ENCODE measurements around the gene HPCAL1. TPM values are rescaled to one million over a fixed set of nuclear protein-coding genes. Genes with fewer than 3 reads are reported as not detected.

The HPCAL1 gene
- polyA plus RNA-seq, 1 donor from 2014 or later: 63.4 TPM

DNA sequence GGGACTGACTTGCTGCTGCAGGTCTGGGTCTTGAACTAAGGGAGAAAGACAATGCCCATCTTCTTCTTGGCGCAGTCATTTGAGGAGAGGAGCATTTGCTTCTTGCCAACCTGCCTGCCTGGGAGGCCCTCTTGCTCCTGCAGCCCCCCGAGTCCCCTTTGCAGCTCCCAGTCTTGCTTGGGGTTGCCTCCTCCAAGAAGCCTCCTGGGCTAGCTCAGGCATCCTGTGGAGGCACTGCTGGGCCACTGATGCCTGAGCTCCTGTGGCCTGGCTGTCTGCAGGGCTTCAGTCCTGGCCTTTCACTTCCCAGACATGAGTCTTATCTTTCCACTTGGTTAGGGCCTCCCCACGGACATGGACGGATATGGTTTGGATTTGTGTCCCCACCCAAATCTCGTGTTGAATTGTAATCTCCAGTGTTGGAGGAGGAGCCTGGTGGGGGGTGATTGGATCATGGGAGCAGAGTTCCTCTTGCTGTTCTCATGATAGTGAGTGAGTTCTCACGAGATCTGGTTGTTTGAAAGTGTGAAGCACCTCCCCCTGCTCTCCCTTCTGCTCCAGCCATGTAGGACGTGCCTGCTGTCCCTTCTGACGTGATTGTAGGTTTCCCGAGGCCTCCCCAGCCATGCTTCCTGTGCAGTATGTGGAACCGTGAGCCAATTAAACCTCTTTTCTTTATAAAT, 17.3 kb downstream of the HPCAL1 start:
- no peaks in the 10 kb centered on the region for H3K9me2 ChIP-seq (ENCODE audit: insufficient read depth, low read length)
- H3F3A ChIP-seq (ENCODE audit: insufficient read depth, low read length, poor library complexity, severe bottlenecking): no peaks in the 10 kb centered on the region
- H3K79me2 ChIP-seq (replicated peaks; ENCODE audit: insufficient read depth, low read length): no peaks in the 10 kb centered on the region
- no peak overlapping the region for H3K4me3 ChIP-seq (ENCODE audit: low read length)
- no peak overlapping the region for H3K9ac ChIP-seq (ENCODE audit: low read length)
- no peaks in the 10 kb centered on the region for H4K20me1 ChIP-seq (ENCODE audit: insufficient read depth)
- no peaks in the 10 kb centered on the region for H3K36me3 ChIP-seq (ENCODE audit: insufficient read depth, low read length)
- no peak overlapping the region for H3K4me2 ChIP-seq (ENCODE audit: low read length)
- no peak for TF ChIP-seq EP300 (conservative IDR thresholded peaks at IDR 0.05; ENCODE audit: poor library complexity, severe bottlenecking)
- TF ChIP-seq, protein P1, sequence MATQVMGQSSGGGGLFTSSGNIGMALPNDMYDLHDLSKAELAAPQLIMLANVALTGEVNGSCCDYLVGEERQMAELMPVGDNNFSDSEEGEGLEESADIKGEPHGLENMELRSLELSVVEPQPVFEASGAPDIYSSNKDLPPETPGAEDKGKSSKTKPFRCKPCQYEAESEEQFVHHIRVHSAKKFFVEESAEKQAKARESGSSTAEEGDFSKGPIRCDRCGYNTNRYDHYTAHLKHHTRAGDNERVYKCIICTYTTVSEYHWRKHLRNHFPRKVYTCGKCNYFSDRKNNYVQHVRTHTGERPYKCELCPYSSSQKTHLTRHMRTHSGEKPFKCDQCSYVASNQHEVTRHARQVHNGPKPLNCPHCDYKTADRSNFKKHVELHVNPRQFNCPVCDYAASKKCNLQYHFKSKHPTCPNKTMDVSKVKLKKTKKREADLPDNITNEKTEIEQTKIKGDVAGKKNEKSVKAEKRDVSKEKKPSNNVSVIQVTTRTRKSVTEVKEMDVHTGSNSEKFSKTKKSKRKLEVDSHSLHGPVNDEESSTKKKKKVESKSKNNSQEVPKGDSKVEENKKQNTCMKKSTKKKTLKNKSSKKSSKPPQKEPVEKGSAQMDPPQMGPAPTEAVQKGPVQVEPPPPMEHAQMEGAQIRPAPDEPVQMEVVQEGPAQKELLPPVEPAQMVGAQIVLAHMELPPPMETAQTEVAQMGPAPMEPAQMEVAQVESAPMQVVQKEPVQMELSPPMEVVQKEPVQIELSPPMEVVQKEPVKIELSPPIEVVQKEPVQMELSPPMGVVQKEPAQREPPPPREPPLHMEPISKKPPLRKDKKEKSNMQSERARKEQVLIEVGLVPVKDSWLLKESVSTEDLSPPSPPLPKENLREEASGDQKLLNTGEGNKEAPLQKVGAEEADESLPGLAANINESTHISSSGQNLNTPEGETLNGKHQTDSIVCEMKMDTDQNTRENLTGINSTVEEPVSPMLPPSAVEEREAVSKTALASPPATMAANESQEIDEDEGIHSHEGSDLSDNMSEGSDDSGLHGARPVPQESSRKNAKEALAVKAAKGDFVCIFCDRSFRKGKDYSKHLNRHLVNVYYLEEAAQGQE (IDR thresholded peaks at IDR 0.05; ENCODE audit: borderline replicate concordance): no peak
- no peak for TF ChIP-seq RAD21 (conservative IDR thresholded peaks at IDR 0.05)
- no peak for TF ChIP-seq MXI1 (conservative IDR thresholded peaks at IDR 0.05; ENCODE audit: poor library complexity, severe bottlenecking)
- TF ChIP-seq SMC3 (conservative IDR thresholded peaks at IDR 0.05; ENCODE audit: poor library complexity): no peak
- no peak for TF ChIP-seq POLR2AphosphoS5 (IDR thresholded peaks at IDR 0.05)
- TF ChIP-seq TAF1 (IDR thresholded peaks at IDR 0.05; ENCODE audit: low read depth): no peak
- no peak for TF ChIP-seq EZH2 (IDR thresholded peaks at IDR 0.05; ENCODE audit: borderline replicate concordance, insufficient read depth, low read length, poor library complexity, severe bottlenecking)
- TF ChIP-seq, protein P2, sequence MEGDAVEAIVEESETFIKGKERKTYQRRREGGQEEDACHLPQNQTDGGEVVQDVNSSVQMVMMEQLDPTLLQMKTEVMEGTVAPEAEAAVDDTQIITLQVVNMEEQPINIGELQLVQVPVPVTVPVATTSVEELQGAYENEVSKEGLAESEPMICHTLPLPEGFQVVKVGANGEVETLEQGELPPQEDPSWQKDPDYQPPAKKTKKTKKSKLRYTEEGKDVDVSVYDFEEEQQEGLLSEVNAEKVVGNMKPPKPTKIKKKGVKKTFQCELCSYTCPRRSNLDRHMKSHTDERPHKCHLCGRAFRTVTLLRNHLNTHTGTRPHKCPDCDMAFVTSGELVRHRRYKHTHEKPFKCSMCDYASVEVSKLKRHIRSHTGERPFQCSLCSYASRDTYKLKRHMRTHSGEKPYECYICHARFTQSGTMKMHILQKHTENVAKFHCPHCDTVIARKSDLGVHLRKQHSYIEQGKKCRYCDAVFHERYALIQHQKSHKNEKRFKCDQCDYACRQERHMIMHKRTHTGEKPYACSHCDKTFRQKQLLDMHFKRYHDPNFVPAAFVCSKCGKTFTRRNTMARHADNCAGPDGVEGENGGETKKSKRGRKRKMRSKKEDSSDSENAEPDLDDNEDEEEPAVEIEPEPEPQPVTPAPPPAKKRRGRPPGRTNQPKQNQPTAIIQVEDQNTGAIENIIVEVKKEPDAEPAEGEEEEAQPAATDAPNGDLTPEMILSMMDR (IDR thresholded peaks at IDR 0.05; ENCODE audit: poor library complexity, severe bottlenecking): no peak
- H3K9me3 ChIP-seq (ENCODE audit: low read length): no peaks in the 10 kb centered on the region
- H2AFZ ChIP-seq (ENCODE audit: low read depth, low read length): no peak overlapping the region
- no peak overlapping the region for H3K27ac ChIP-seq (ENCODE audit: low read length)
- H3K27me3 ChIP-seq (ENCODE audit: insufficient read depth, low read depth, low read length): no peaks in the 10 kb centered on the region

DNA sequence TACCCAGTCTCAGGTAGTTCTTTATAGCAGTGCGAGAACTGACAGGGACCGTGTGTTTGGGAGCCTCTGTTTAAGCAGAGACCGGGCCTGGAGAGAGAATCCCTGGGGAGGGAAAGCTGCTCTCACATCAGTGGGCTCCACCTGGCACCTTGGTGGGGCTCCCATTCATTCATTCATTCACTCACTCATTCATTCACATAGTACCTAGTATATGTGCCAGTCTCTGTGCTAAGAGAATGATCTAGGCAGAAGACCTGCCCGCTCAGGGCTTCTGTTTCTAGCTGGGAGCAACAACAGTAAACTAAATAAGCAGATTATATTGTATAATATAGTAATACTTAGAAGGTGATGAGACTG, 17.8 kb downstream of the HPCAL1 start:
- no peak overlapping the region for H3K27ac ChIP-seq (ENCODE audit: low read length)
- H3K9ac ChIP-seq (ENCODE audit: low read length): no peak overlapping the region
- H3K9me2 ChIP-seq (ENCODE audit: insufficient read depth, low read length): no peaks in the 10 kb centered on the region
- no peak overlapping the region for H3K4me2 ChIP-seq (ENCODE audit: low read length)
- no peak overlapping the region for H2AFZ ChIP-seq (ENCODE audit: low read depth, low read length)
- no peak overlapping the region for H3K4me3 ChIP-seq (ENCODE audit: low read length)
- H3K9me3 ChIP-seq (ENCODE audit: low read length): no peaks in the 10 kb centered on the region
- no peaks in the 10 kb centered on the region for H3F3A ChIP-seq (ENCODE audit: insufficient read depth, low read length, poor library complexity, severe bottlenecking)
- H3K79me2 ChIP-seq (replicated peaks; ENCODE audit: insufficient read depth, low read length): no peaks in the 10 kb centered on the region
- no peaks in the 10 kb centered on the region for H4K20me1 ChIP-seq (ENCODE audit: insufficient read depth)
- no peaks in the 10 kb centered on the region for H3K36me3 ChIP-seq (ENCODE audit: insufficient read depth, low read length)
- H3K27me3 ChIP-seq (ENCODE audit: insufficient read depth, low read depth, low read length): no peaks in the 10 kb centered on the region
- TF ChIP-seq RAD21 (conservative IDR thresholded peaks at IDR 0.05) (no peak), EP300 (conservative IDR thresholded peaks at IDR 0.05; ENCODE audit: poor library complexity, severe bottlenecking) (no peak), MXI1 (conservative IDR thresholded peaks at IDR 0.05; ENCODE audit: poor library complexity, severe bottlenecking) (no peak), POLR2AphosphoS5 (IDR thresholded peaks at IDR 0.05) (no peak), SMC3 (conservative IDR thresholded peaks at IDR 0.05; ENCODE audit: poor library complexity) (no peak), EZH2 (IDR thresholded peaks at IDR 0.05; ENCODE audit: borderline replicate concordance, insufficient read depth, low read length, poor library complexity, severe bottlenecking) (no peak), TAF1 (IDR thresholded peaks at IDR 0.05; ENCODE audit: low read depth) (no peak)
- TF ChIP-seq, protein P2 (IDR thresholded peaks at IDR 0.05; ENCODE audit: poor library complexity, severe bottlenecking): no peak
- TF ChIP-seq, protein P1 (IDR thresholded peaks at IDR 0.05; ENCODE audit: borderline replicate concordance): no peak
